Measurements from ENCODE around the gene GIMAP4. TPM values are rescaled to one million over a fixed set of nuclear protein-coding genes. Genes with fewer than 3 reads are reported as not detected.
"Not testable (repeated sequence)": the region's sequence is repeated elsewhere in the genome, so short reads cannot be mapped to it uniquely, and the experiment has no call there.

The GIMAP4 gene
- total and polyA plus RNA-seq, 2 donors: 40.9 to 68.5 TPM

DNA sequence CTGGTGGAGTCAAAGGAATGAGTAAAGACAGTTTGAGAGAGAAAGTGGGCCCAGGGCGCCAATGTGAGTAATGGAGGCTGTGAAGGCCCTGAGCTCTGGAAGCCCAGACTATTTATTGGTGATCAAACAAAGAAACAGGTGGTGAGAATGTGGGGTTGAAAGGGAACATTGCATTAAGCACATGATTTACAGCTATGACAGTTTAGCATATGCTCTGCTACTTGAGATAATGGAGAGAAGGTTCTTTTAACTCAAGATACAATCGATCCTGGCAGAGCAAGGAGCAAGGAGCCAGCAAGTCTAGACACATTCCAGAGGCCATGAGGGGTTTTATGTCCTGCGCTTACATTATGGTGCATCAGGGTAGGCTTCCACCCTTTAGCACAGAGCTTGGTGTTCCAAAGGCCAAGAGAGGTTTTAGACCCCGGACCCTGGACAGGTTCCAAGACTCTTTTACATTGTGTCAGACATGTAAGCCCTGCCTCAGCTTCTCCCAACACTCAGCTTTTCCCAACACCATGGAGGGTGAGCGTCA is 48.1 kb downstream of the GIMAP4 start:
- H3K9me3 ChIP-seq (ENCODE audit: control insufficient read depth in 2 of 2, insufficient read depth in 1 of 2, low read length in 1 of 2): not testable (repeated sequence)
- 77% methylated on average over 5 of the region's 5 CpGs for WGBS

DNA sequence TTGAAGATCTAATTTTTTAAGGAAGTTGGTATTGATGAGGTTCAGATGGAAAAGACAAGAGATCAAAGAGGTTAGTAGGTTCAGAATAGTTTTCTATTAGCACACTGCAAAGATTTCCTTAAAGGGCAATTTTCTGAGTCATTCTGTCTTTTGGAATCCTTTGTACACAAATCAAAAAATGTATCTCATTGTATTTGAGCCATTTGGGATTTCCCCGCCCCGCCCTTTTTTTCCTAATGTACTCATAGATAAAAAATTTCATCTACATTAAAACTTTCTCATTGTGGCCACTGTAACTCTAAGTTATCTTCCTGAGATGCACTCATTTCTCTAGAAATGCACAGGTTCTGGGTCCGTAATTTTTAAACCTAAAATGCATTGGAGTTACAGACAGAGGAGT is 52.9 kb downstream of the GIMAP4 start:
- no peaks in the 10 kb centered on the region for H3K27me3 ChIP-seq (ENCODE audit: control insufficient read depth in 2 of 2, insufficient read depth in 1 of 2, low read length in 1 of 2)
- no peak for DNase-seq (ENCODE audit: low read depth in 6 of 9, low spot score in 9 of 9)
- H3K27ac ChIP-seq (ENCODE audit: low read depth in 1 of 2, low read length in 1 of 2): no peak overlapping the region
- 97% methylated on average over 3 of the region's 3 CpGs for WGBS
- no peak overlapping the region for H3K4me3 ChIP-seq (ENCODE audit: low read length in 2 of 2)
- H3K36me3 ChIP-seq (ENCODE audit: control insufficient read depth in 2 of 2, insufficient read depth in 2 of 2, low read length in 1 of 2): no peaks in the 10 kb centered on the region
- no peaks in the 10 kb centered on the region for H3K4me1 ChIP-seq (ENCODE audit: control insufficient read depth in 2 of 2, insufficient read depth in 2 of 2, low read length in 2 of 2)
- H3K9me3 ChIP-seq (ENCODE audit: control insufficient read depth in 2 of 2, insufficient read depth in 1 of 2, low read length in 1 of 2): peaks cover 0 to 3% of the 10 kb centered on the region in 2 donors

More for the DNA sequence above, 48.1 kb downstream of the GIMAP4 start:
- H3K4me3 ChIP-seq (ENCODE audit: low read length in 2 of 2); H3K4me1 ChIP-seq (ENCODE audit: control insufficient read depth in 2 of 2, insufficient read depth in 2 of 2, low read length in 2 of 2); H3K27me3 ChIP-seq (ENCODE audit: control insufficient read depth in 2 of 2, insufficient read depth in 1 of 2, low read length in 1 of 2); H3K36me3 ChIP-seq (ENCODE audit: control insufficient read depth in 2 of 2, insufficient read depth in 2 of 2, low read length in 1 of 2); H3K27ac ChIP-seq (ENCODE audit: low read depth in 1 of 2, low read length in 1 of 2); DNase-seq (ENCODE audit: low read depth in 6 of 9, low spot score in 9 of 9): not testable (repeated sequence)

DNA sequence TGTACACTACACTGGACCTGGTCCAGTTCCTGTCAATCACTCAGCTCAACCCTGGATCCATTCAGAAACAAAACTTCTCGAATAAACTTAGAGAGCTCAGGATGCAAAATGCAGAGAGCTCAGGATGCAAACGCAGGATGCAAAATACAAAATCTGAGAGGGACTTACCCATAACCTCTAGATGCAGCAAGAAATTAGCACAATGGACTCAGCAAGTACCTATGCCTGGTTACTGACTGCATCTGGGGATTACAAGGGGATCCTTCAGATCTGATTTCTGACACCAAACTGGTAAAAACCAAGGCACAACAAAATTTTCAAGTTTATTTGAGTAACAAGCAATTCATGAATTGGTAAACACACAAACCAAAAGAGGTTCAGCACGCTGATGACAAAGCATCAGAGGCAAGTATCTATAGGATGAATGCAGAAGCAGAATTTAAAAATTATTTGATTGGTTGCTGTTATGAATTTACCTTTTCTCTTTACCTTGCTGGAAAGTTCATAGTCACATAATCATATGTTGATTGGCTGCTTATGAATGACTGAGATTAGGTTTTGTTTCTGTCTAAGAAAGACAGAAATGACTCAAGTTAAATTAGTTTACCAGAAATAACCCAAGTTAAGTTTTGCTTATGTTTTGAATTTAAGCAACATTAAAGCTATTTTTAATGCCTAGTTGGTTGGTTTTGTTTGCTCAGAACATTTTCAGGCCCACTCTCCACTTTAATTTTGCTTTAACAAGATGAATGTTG is 53.6 kb downstream of the GIMAP4 start:
- Histone ChIP-seq H3K4me3 (ENCODE audit: low read length in 2 of 2) (no peak overlapping the region), H3K9me3 (ENCODE audit: control insufficient read depth in 2 of 2, insufficient read depth in 1 of 2, low read length in 1 of 2) (peaks cover 0 to under 1% of the 10 kb centered on the region in 2 donors), H3K27ac (ENCODE audit: low read depth in 1 of 2, low read length in 1 of 2) (no peak overlapping the region), H3K27me3 (ENCODE audit: control insufficient read depth in 2 of 2, insufficient read depth in 1 of 2, low read length in 1 of 2) (no peaks in the 10 kb centered on the region), H3K36me3 (ENCODE audit: control insufficient read depth in 2 of 2, insufficient read depth in 2 of 2, low read length in 1 of 2) (no peaks in the 10 kb centered on the region), H3K4me1 (ENCODE audit: control insufficient read depth in 2 of 2, insufficient read depth in 2 of 2, low read length in 2 of 2) (no peaks in the 10 kb centered on the region)
- no peak for DNase-seq (ENCODE audit: low read depth in 6 of 9, low spot score in 9 of 9)
- 96% methylated on average over 3 of the region's 3 CpGs for WGBS

DNA sequence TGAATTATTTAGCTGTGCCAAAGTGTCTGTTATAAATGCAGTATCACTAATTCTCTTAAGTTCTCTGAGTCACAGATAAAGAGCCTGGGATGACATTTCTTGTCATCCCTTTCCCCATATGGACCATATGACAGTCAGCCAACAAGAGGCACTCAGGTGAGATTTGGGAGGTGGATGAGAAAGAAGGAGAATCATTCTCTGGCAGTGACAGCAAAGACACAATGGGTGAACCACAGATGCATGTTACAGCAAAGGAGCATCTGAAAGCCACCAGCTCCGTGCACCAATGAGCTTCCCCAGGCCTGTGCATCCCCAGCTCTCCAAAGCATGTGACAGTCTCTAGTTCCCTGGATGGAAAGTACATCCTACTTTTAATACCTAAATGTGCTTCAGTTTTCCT is 54.2 kb downstream of the GIMAP4 start:
- H3K27ac ChIP-seq (ENCODE audit: low read depth in 1 of 2, low read length in 1 of 2): no peak overlapping the region
- H3K4me1 ChIP-seq (ENCODE audit: control insufficient read depth in 2 of 2, insufficient read depth in 2 of 2, low read length in 2 of 2): no peaks in the 10 kb centered on the region
- WGBS: 94% methylated on average over 1 of the region's 1 CpG
- H3K4me3 ChIP-seq (ENCODE audit: low read length in 2 of 2): no peak overlapping the region
- peaks cover 3 to 5% of the 10 kb centered on the region in 2 donors for H3K36me3 ChIP-seq (ENCODE audit: control insufficient read depth in 2 of 2, insufficient read depth in 2 of 2, low read length in 1 of 2)
- H3K27me3 ChIP-seq (ENCODE audit: control insufficient read depth in 2 of 2, insufficient read depth in 1 of 2, low read length in 1 of 2): no peaks in the 10 kb centered on the region
- H3K9me3 ChIP-seq (ENCODE audit: control insufficient read depth in 2 of 2, insufficient read depth in 1 of 2, low read length in 1 of 2): no peaks in the 10 kb centered on the region
- no peak for DNase-seq (ENCODE audit: low read depth in 6 of 9, low spot score in 9 of 9)

Other genes with a start within 250 kb of the GIMAP4 start
- gene LRRC61, start 244.0 kb upstream of the GIMAP4 start, total RNA-seq: 17.2 TPM
- gene LRRC61, start 244.0 kb upstream of the GIMAP4 start, polyA plus RNA-seq: 11.3 TPM
- 6.2 TPM for gene ACTR3C, start 243.8 kb upstream of the GIMAP4 start, total RNA-seq
- gene ACTR3C, start 243.8 kb upstream of the GIMAP4 start, polyA plus RNA-seq: 2.9 TPM
- gene RARRES2, start 225.8 kb upstream of the GIMAP4 start, total RNA-seq: 6.5 TPM
- gene RARRES2, start 225.8 kb upstream of the GIMAP4 start, polyA plus RNA-seq: 21.9 TPM
- 58.9 TPM for gene REPIN1, start 198.6 kb upstream of the GIMAP4 start, total RNA-seq
- gene REPIN1, start 198.6 kb upstream of the GIMAP4 start, polyA plus RNA-seq: 97.0 TPM
- 7.6 TPM for gene ZNF775, start 188.1 kb upstream of the GIMAP4 start, total RNA-seq
- 6.6 TPM for gene ZNF775, start 188.1 kb upstream of the GIMAP4 start, polyA plus RNA-seq
- gene GIMAP8, start 116.8 kb upstream of the GIMAP4 start, total RNA-seq: 6.1 TPM
- 7.9 TPM for gene GIMAP8, start 116.8 kb upstream of the GIMAP4 start, polyA plus RNA-seq
- 48.1 TPM for gene GIMAP7, start 52.5 kb upstream of the GIMAP4 start, total RNA-seq
- 69.0 TPM for gene GIMAP7, start 52.5 kb upstream of the GIMAP4 start, polyA plus RNA-seq
- 42.4 TPM for gene GIMAP6, start 65.0 kb downstream of the GIMAP4 start, total RNA-seq
- 20.5 TPM for gene GIMAP6, start 65.0 kb downstream of the GIMAP4 start, polyA plus RNA-seq
- gene GIMAP2, start 118.3 kb downstream of the GIMAP4 start, total RNA-seq: 70.4 TPM
- 32.5 TPM for gene GIMAP2, start 118.3 kb downstream of the GIMAP4 start, polyA plus RNA-seq
- 9.8 TPM for gene GIMAP1, start 149.2 kb downstream of the GIMAP4 start, total RNA-seq
- 10.7 TPM for gene GIMAP1, start 149.2 kb downstream of the GIMAP4 start, polyA plus RNA-seq
- 39.3 TPM for gene GIMAP5, start 170.0 kb downstream of the GIMAP4 start, total RNA-seq
- 39.8 TPM for gene GIMAP5, start 170.0 kb downstream of the GIMAP4 start, polyA plus RNA-seq
- 23.4 TPM for gene TMEM176B, start 233.0 kb downstream of the GIMAP4 start, total RNA-seq
- gene TMEM176B, start 233.0 kb downstream of the GIMAP4 start, polyA plus RNA-seq: 34.7 TPM
- gene TMEM176A, start 233.4 kb downstream of the GIMAP4 start, total RNA-seq: 11.0 TPM
- 27.9 TPM for gene TMEM176A, start 233.4 kb downstream of the GIMAP4 start, polyA plus RNA-seq